Activated naive CD4-positive, alpha-beta T cell treated with anti-CD3 and anti-CD28 coated beads for 36 hours (primary cell): ENCODE data around the gene ELF3. TPM values are rescaled to one million over a fixed set of nuclear protein-coding genes. Genes with fewer than 3 reads are reported as not detected.
"Not testable (repeated sequence)": the region's sequence is repeated elsewhere in the genome, so short reads cannot be mapped to it uniquely, and the experiment has no call there.

Source experiments
- CTCF ChIA-PET: fragments of 350-600 bp; sonication (Branson Sonifier 250); formaldehyde crosslinking; loops from one replicate; lab custom pipeline; 2021; ENCODE audit warnings: antibody characterized with exemption; lab: Charles Lee
- DNase-seq: peaks from one replicate; pipeline ENCODE4 v3.0.0-alpha.2; 2020
- H3K27ac Mint-ChIP-seq: one replicate; pipeline ENCODE4 v1.8.0; 2021; ENCODE audit warnings: mild to moderate bottlenecking, mixed read lengths
- H3K27me3 Mint-ChIP-seq: one replicate; pipeline ENCODE4 v1.8.0; 2021; ENCODE audit warnings: low read depth, mixed read lengths
- H3K36me3 Mint-ChIP-seq: one replicate; pipeline ENCODE4 v1.8.0; 2021; ENCODE audit warnings: low read depth, mixed read lengths
- H3K4me1 Mint-ChIP-seq: one replicate; pipeline ENCODE4 v1.8.0; 2021; ENCODE audit warnings: low read depth, mixed read lengths
- H3K4me3 Mint-ChIP-seq: one replicate; pipeline ENCODE4 v1.8.0; 2021; ENCODE audit warnings: mild to moderate bottlenecking, moderate library complexity, mixed read lengths
- H3K9me3 Mint-ChIP-seq: one replicate; pipeline ENCODE4 v1.8.0; 2021; ENCODE audit warnings: mixed read lengths
- intact Hi-C: fragments of 100-400 bp; cut with micrococcal nuclease; formaldehyde crosslinking; loops from one replicate; pipeline ENCODE4 v1.15.1; 2023
- total RNA-seq, 2 experiments: library from RNA; stranded (reverse); gene quantifications; one replicate each; pipeline ENCODE4 v1.2.3, GENCODE V29; 2021

Gene ELF3
- total RNA-seq = under 1 TPM; 0.27 to 0.31 TPM

DNA sequence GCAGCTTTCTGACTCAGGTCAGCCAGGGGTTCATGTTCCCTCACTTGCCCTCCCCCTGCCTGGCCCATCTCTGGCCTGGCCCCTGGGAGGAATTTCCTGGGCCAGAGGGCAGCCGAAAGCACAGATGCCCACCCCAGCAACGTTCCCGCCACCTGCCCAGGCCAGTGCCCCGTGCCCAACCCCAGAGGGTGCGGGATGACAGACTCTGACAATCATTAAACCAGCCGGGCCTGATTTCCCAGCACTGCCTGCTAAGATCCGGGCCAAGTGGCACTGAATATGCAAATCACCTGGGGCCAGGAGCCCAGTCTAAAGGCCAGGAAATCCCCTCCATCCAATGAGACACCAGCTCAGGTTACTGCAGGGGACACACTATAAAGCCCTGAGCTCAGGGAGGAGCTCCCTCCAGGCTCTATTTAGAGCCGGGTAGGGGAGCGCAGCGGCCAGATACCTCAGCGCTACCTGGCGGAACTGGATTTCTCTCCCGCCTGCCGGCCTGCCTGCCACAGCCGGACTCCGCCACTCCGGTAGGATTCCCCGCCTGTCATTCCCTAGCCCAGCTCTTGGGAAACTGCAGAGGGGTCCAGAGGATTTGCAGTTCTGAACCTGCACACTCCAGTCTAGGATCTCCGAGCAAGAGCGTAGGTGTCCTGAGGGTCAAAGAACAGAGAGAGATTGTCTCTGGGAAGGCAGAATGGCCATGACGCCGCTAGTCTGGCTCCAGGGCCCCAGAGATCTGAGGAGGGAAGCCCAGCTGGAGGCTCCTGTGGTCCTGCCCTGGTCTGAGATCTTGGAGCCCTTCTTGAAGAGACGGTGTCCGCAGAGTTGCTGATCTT is at the start of gene ELF3:
Gene ELF3 (plus strand): TSS at position 408 of the 836 bp plus-strand sequence. CDS start 550 bp downstream, outside the sequence.
- Mint-ChIP-seq H3K4me1 (no peaks in the 10 kb centered on the region), H3K9me3 (no peaks in the 10 kb centered on the region), H3K4me3 (no peak within 1 kb of the TSS), H3K27ac (no peak within 1 kb of the TSS), H3K36me3 (peaks cover under 1% of the 10 kb centered on the region), H3K27me3 (no peaks in the 10 kb centered on the region)
- intact Hi-C loops = no loop called here
- CTCF ChIA-PET = interaction anchor here (0.9 to 3.1 kb wide), 6 partner anchors 9 to 146 kb away, joined by 3 to 23 read pairs (median 4); no protein-coding TSS in a partner anchor
- DNase-seq = no peak

DNA sequence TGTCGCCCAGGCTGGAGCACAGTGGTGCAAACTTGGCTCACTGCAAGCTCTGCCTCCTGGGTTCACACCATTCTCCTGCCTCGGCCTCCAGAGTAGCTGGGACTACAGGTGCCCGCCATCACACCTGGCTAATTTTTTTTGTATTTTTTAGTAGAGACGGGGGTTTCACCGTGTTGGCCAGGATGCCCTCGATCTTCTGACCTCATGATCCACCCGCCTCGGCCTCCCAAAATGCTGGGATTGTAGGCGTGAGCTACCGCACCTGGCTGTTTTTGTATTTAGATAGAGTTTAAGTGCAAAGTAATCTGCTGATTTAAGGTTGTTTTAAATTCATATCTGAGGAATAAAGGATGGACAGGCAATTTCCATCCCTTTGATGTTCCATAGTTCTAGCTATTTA is 48.0 kb upstream of the ELF3 start:
- H3K36me3 Mint-ChIP-seq = peaks cover 19% of the 10 kb centered on the region
- H3K4me1 Mint-ChIP-seq, intact Hi-C loops, H3K4me3 Mint-ChIP-seq, H3K27ac Mint-ChIP-seq, DNase-seq, H3K9me3 Mint-ChIP-seq, H3K27me3 Mint-ChIP-seq: not testable (repeated sequence)
- CTCF ChIA-PET = interaction anchor here (1.4 to 2.7 kb wide), 2 partner anchors 10 to 66 kb away, joined by 5 to 18 read pairs; no protein-coding TSS in a partner anchor

DNA sequence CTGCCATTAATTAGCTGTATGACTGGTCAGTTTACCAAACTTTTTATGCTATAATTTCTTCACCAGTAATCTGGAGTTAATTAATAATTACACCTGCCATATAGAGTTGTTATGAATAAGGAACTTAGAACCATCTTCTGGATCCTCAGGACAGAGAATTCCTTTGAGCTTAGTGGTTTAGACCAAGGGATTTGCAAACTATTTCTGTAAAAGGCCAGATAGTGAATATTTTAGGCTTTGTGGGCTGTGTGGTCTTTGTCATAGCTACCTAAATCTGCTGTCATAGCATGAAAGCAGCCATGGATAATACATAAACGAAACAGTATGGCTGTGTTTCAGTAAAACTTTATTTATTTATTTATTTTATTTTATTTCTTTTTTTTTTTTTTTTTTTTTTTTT is 46.1 kb upstream of the ELF3 start:
- Mint-ChIP-seq H3K27me3 (no peaks in the 10 kb centered on the region), H3K4me3 (no peak overlapping the region), H3K9me3 (no peaks in the 10 kb centered on the region), H3K27ac (no peak overlapping the region), H3K4me1 (peaks cover 2% of the 10 kb centered on the region), H3K36me3 (peaks cover 16% of the 10 kb centered on the region)
- CTCF ChIA-PET = interaction anchor here (0.7 to 2.7 kb wide), 2 partner anchors 10 to 68 kb away, joined by 5 to 18 read pairs; no protein-coding TSS in a partner anchor
- intact Hi-C loops = no loop called here
- DNase-seq = no peak

DNA sequence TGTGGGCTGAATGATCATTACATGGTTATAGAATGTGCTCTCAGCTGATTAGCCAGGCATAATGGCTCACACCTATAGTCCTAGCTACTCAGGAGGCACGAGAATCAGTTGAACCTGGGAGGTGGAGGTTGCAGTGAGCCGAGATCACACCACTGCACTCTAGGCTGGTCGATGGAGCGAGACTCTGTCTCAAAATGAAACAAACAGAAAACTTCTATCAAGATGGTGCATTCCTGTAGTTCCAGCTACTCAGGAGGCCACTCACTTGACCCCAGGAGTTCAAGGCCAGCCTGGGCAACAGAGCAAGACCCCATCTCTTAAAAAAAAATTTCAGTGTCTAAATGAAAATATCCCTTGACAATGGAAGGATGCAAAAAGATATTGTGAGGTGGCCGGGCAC is 44.2 kb upstream of the ELF3 start:
- peak overlapping the region; percentile 39 for H3K27ac Mint-ChIP-seq
- DNase-seq = no peak
- H3K4me3 Mint-ChIP-seq = no peak overlapping the region
- peaks cover 17% of the 10 kb centered on the region for H3K36me3 Mint-ChIP-seq
- intact Hi-C loops = no loop called here
- H3K4me1 Mint-ChIP-seq = no peaks in the 10 kb centered on the region
- H3K27me3 Mint-ChIP-seq = no peaks in the 10 kb centered on the region
- no peaks in the 10 kb centered on the region for H3K9me3 Mint-ChIP-seq
- CTCF ChIA-PET = no interaction called here

DNA sequence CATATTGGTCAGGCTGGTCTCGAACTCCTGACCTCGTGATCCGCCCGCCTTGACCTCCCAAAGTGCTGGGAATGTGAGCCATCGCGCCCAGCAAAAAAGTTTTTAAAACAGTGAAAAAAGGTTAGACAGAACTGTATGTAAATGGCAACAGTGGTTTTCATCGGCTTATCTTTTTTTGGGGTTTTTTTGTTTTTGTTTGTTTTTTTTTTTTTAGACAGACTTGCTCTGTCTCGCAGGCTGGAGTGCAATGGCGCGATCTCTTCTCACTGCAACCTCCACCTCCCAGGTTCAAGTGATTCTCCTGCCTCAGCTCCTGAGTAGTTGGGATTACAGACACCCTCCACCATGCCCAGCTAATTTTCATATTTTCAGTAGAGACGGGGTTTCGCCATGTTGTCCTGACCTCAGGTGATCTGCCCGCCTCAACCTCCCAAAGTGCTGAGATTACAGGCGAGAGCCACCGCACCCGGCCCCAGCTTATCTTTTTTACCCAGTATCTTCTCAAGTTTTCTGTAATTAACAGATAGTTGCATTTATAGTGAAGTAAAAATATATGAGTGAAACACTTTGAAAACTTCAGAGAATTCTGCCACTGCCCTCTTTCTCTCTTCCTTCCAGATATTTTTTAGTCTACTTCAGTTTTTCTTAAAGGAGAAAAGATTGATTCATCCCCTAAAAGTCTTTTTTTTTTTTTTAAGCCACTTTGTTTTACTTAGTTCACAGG is 42.0 kb upstream of the ELF3 start:
- intact Hi-C loops = no loop called here
- CTCF ChIA-PET = interaction anchor here (0.6 to 1.6 kb wide), 5 partner anchors 29 to 276 kb away, joined by 3 to 12 read pairs (median 6); no protein-coding TSS in a partner anchor
- Mint-ChIP-seq H3K9me3 (no peaks in the 10 kb centered on the region), H3K36me3 (peaks cover 15% of the 10 kb centered on the region), H3K4me3 (no peak overlapping the region), H3K4me1 (no peaks in the 10 kb centered on the region), H3K27ac (no peak overlapping the region), H3K27me3 (no peaks in the 10 kb centered on the region)
- DNase-seq = no peak

DNA sequence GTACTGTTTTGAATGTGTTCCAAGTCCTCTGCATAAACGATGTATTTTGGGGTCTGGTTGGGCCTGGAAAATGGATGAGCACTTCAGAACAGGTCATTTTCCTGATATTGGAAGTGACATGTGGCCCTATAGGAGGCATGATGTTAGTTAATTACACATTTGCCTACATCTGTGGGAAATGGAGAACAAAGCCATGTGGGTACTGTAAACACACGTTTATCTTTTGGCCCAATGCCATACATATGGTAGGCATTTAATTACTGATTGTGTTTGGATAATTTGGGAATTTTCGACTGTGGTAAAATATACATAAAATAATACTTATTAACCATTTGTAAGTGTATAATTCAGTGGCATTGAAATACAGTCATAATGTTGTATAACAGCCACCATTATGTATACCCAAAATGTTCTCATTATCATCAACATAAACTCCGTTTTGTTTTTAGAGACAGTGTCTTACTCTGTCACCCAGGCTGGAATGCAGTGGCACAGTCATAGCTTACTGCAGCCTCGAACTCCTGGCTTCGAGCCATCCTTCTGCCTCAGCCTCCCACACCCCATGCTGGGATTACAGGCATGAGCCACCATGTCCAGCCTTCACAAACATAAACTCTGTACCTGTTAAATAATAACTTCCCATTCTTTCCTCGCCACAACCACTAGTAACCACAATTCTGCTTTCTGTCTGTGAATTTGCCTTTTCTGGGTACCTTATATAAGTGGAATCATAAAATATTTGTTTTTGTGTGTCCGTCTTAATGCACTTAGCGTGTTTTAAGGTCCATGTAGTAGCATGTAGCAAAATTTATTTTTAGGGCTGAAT is 39.8 kb upstream of the ELF3 start:
- H3K27ac Mint-ChIP-seq = no peak overlapping the region
- intact Hi-C loops = no loop called here

DNA sequence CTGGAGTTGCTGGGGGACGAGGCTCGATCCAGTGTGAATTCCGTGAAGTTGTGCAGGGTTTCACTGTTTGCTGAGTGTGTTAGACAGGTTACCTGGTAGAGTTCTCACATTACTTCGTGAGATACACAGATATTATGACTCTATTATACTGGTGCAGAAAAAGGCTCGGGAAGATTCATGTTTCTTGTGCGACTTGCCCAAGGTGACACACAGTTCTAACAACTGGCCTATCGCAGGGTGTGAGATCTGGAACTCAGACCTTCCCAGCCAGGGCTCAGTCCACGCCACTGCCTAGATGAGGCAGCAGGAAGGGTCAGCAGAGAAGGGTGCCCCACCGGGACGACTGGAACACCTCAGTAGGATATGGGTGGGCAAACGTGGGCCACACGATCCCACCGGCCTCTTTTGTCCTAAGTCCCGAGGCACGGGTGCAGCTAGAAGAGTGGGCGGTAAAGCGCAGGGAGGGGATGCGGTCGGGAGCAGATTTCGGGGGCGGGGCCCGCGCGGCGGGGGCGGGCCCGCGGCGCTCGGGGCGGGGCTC is 28.2 kb upstream of the ELF3 start:
- H3K27ac Mint-ChIP-seq = peak overlapping the region; percentile 53
- peak; percentile 67 for DNase-seq
- peaks cover 17% of the 10 kb centered on the region for H3K4me1 Mint-ChIP-seq
- peaks cover 2% of the 10 kb centered on the region for H3K36me3 Mint-ChIP-seq
- intact Hi-C loops = loop anchor here (1.0 kb wide), 1 partner anchor 86 kb away; no protein-coding TSS in a partner anchor
- peak overlapping the region; percentile 92 for H3K4me3 Mint-ChIP-seq
- H3K27me3 Mint-ChIP-seq = no peaks in the 10 kb centered on the region
- CTCF ChIA-PET = interaction anchor here (0.6 to 4.9 kb wide), 5 partner anchors 9 to 154 kb away, joined by 3 to 28 read pairs (median 9); no protein-coding TSS in a partner anchor
- no peaks in the 10 kb centered on the region for H3K9me3 Mint-ChIP-seq

More for the DNA sequence above, 39.8 kb upstream of the ELF3 start:
- no peak for DNase-seq
- H3K36me3 Mint-ChIP-seq = peaks cover 15% of the 10 kb centered on the region
- no peaks in the 10 kb centered on the region for H3K27me3 Mint-ChIP-seq
- H3K4me3 Mint-ChIP-seq = no peak overlapping the region
- no peaks in the 10 kb centered on the region for H3K4me1 Mint-ChIP-seq
- CTCF ChIA-PET = interaction anchor here (5.2 kb wide), 1 partner anchor 75 kb away, joined by 123 read pairs; no protein-coding TSS in a partner anchor
- no peaks in the 10 kb centered on the region for H3K9me3 Mint-ChIP-seq

DNA sequence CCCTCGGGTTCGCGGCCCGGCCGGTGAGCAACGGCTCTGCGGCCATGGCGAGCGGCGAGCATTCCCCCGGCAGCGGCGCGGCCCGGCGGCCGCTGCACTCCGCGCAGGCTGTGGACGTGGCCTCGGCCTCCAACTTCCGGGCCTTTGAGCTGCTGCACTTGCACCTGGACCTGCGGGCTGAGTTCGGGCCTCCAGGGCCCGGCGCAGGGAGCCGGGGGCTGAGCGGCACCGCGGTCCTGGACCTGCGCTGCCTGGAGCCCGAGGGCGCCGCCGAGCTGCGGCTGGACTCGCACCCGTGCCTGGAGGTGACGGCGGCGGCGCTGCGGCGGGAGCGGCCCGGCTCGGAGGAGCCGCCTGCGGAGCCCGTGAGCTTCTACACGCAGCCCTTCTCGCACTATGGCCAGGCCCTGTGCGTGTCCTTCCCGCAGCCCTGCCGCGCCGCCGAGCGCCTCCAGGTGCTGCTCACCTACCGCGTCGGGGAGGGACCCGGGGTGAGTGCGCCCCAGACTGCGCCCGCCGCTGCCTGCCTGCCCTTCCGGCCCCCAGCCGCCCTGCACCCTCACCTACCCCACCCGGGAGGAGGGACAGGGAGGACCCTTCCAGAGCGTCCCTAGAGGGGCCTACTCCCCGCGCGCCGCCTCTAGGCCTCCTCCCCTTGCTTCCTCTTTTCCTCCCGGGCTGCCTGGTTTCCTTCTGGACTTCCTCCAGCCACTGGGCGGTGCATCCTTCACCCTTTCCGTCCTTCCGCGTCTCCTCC is 27.6 kb upstream of the ELF3 start, which contains the start of gene RNPEP:
Gene RNPEP (plus strand): TSS at position 26 of the 757 bp plus-strand sequence. CDS start 19 bp downstream, at position 45.
- Mint-ChIP-seq H3K9me3 (no peaks in the 10 kb centered on the region), H3K4me1 (peaks cover 17% of the 10 kb centered on the region), H3K27me3 (no peaks in the 10 kb centered on the region), H3K27ac (peak within 1 kb of the TSS; percentile 69), H3K36me3 (peaks cover 2% of the 10 kb centered on the region), H3K4me3 (peak within 1 kb of the TSS; percentile 92)
- intact Hi-C loops = loop anchor here (1.0 kb wide), 2 partner anchors 28 to 86 kb away; partner anchors contain the start of gene TIMM17A
- CTCF ChIA-PET = interaction anchor here (1.9 to 4.9 kb wide), 4 partner anchors 10 to 153 kb away, joined by 5 to 28 read pairs (median 10); no protein-coding TSS in a partner anchor
- peak; percentile 57 for DNase-seq

DNA sequence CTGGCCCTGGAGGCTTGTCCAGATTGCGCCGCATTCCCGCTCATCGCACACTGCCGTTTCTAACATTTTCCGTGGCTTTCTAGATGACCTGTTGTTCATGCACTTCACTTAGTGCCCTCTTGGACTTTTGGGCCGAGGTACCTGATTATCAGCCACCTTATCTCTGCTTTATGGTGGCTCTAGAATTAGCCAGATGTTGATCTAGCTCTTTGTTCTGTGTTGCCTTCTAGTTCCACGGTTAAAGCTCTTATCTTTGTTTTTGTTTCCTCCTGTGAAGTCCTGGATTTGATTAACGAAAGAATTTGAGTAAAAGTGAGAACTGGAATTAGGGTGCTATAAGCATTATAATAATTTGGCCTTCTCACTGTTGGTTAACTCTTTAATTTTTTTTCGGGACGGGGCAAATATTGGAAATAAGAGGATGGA is 27.0 kb upstream of the ELF3 start:
- no peak for DNase-seq
- peak overlapping the region; percentile 69 for H3K27ac Mint-ChIP-seq
- CTCF ChIA-PET = interaction anchor here (1.9 to 4.9 kb wide), 3 partner anchors 11 to 88 kb away, joined by 9 to 28 read pairs (median 10); no protein-coding TSS in a partner anchor
- peaks cover 2% of the 10 kb centered on the region for H3K36me3 Mint-ChIP-seq
- H3K27me3 Mint-ChIP-seq = no peaks in the 10 kb centered on the region
- intact Hi-C loops = loop anchor here (1.0 kb wide), 1 partner anchor 28 kb away; the partner anchor contains the start of gene TIMM17A
- no peaks in the 10 kb centered on the region for H3K9me3 Mint-ChIP-seq
- H3K4me1 Mint-ChIP-seq = peaks cover 17% of the 10 kb centered on the region
- peak overlapping the region; percentile 87 for H3K4me3 Mint-ChIP-seq

DNA sequence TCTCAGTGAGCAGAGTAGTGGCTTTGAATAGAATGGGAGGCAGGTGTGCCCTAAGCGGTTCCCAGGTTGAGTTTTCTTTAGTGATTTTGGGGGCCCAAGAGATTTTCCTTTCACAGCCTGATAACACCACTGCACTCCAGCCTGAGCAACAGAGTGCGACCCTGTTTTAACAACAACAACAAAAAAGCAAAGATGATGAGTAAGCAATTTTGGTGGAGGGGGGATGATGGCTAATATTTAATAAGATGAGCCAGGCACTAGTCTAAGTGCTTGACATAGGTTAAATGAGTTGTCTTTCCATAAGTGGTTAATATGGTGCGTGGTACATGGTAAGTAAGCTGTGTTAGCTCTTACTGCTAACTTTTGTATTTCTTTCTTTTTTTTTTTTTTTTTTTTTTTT is 25.9 kb upstream of the ELF3 start:
- Mint-ChIP-seq H3K9me3 (no peaks in the 10 kb centered on the region), H3K4me1 (peaks cover 17% of the 10 kb centered on the region), H3K27me3 (no peaks in the 10 kb centered on the region), H3K4me3 (no peak overlapping the region), H3K36me3 (peaks cover 2% of the 10 kb centered on the region), H3K27ac (no peak overlapping the region)
- CTCF ChIA-PET = interaction anchor here (2.0 to 4.9 kb wide), 2 partner anchors 15 to 89 kb away, joined by 11 to 28 read pairs; no protein-coding TSS in a partner anchor
- intact Hi-C loops = no loop called here
- no peak for DNase-seq
